PC-9 (cell line): ENCODE measurements around the gene URAD.

Experiments
- CTCF ChIP-seq: fragments of 200-600 bp; sonication (generic); conservative IDR thresholded peaks from 2 replicates; pipeline ENCODE4 v1.6.1; 2017; ENCODE audit warnings: mixed run types, antibody characterized with exemption, mild to moderate bottlenecking, moderate library complexity
- EZH2 ChIP-seq: fragments of 200-600 bp; sonication (generic); IDR thresholded peaks from 2 replicates; pipeline ENCODE4 v1.8.0; 2017; ENCODE audit warnings: antibody characterized with exemption, low read depth

GRCh38 chr13:27933580-27934328, 54.7 kb downstream of the URAD start:
- TF ChIP-seq CTCF (no peak), EZH2 (no peak)
